ENCODE data around the gene TMEM242. TPM values are rescaled to one million over a fixed set of nuclear protein-coding genes. Genes with fewer than 3 reads are reported as not detected.
"Not testable (repeated sequence)": the region's sequence is repeated elsewhere in the genome, so short reads cannot be mapped to it uniquely, and the experiment has no call there.

TMEM242 gene
- total RNA-seq, 6 experiments from 2014 or later = 9.4 to 12.8 (median 10.8) TPM

DNA sequence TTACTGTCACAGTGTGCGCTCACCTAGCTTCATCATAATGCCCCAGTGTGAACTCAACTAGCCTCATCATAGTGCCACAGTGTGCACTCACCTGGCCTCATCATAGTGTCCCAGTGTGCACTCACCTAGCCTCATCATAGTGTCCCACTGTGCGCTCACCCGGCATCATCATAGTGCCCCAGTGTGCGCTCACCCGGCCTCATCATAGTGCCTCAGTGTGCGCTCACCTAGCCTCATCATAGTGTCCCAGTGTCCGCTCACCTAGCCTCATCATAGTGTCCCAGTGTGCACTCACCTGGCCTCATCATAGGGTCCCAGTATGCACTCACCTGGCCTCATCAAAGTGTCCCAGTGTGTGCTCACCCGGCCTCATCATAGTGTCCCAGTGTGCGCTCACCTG is 10.6 kb downstream of the TMEM242 start:
- H3K4me1 Mint-ChIP-seq (ENCODE audit: low read depth) = peaks cover 19% of the 10 kb centered on the region
- TF ChIP-seq CTCF (IDR thresholded peaks at IDR 0.05) = no peak
- H3K27ac Mint-ChIP-seq = no peak overlapping the region
- no peak for DNase-seq
- H3K27me3 Mint-ChIP-seq (ENCODE audit: insufficient read depth) = no peaks in the 10 kb centered on the region
- H3K9me3 Mint-ChIP-seq = no peaks in the 10 kb centered on the region
- peaks cover 28% of the 10 kb centered on the region for H3K36me3 Mint-ChIP-seq (ENCODE audit: low read depth)
- H3K4me3 Mint-ChIP-seq = no peak overlapping the region

- H3K27me3 Mint-ChIP-seq (ENCODE audit: insufficient read depth); H3K4me1 Mint-ChIP-seq (ENCODE audit: low read depth); DNase-seq; H3K4me3 Mint-ChIP-seq; H3K27ac Mint-ChIP-seq; H3K9me3 Mint-ChIP-seq: not testable (repeated sequence)
- H3K36me3 Mint-ChIP-seq (ENCODE audit: low read depth) = peaks cover 24% of the 10 kb centered on the region
Observed at GRCh38 chr6:157310693-157311092, 12.6 kb downstream of the TMEM242 start.

DNA sequence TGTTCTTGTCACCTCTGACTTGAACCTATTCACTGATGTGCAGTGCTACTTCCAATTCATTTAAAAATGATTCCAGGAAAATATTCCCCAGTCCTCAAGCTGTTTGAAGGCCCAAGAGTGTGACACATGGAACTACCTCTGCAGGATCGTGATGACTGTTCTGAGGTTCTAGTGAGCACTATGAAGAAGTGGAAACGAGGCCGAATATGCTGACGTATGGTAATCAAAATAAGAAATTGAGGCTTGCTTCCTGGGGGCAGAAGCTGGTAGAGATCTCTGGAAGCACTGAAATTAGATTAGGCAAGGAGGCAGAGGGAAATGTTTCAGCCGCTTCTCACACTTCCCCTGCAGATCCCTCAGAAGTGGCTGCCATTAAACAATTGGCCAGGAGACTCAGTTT is 15.7 kb downstream of the TMEM242 start:
- Mint-ChIP-seq H3K36me3 (ENCODE audit: low read depth) (peaks cover 10% of the 10 kb centered on the region), H3K27me3 (ENCODE audit: insufficient read depth) (no peaks in the 10 kb centered on the region), H3K27ac (no peak overlapping the region), H3K4me1 (ENCODE audit: low read depth) (0 out of 2 replicates have a peak, but pooled peaks cover 4% of the 10 kb centered on the region), H3K9me3 (no peaks in the 10 kb centered on the region), H3K4me3 (no peak overlapping the region)
- TF ChIP-seq CTCF (IDR thresholded peaks at IDR 0.05) = no peak
- DNase-seq = no peak

DNA sequence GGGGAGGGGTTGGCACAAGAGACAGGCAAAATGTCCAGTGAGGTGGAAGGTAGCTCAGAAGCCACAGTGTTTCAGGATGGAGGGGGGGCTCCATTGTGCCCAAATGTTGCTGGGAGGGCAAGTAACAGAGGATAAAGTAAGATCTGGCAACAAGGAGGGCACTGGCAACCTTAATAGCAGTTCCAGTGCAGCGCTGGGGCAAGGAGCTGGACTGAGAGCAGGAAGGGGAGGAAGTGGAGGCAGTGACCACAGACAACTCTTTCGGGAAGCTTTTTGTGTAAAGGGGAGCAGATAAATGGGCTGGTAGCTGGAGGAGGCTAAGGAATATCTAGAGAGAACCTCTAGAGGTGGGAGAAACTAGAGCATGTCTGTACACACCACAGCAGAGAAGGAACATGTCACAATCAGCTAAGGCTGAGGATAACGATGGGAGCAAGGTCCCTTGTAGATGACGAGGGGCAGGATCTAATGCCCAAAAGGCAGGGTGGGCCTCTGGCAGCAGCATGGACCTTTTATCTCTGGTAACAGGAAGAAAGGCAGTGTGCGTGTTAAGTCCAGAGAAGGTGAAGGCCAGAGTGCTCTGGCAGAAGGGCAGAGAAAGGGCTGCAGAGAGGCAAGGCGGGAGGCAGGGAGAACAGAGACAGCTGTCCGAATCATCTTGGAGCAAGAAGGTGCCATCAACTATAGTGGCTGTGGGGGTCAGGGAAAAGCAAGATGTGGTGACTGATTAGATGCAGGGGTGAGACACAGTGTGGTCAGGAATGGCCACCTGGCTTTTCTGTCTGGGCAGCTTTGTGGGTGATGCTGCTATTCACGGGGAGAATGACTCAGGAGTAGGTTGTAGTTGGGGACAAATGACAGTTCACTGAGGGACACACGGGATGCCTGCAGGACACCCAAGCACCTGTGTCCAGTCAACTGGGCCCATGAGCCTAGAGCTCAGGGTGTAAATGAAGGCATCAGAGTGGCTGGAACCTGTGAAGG is 17.4 kb downstream of the TMEM242 start:
- no peak overlapping the region for H3K4me3 Mint-ChIP-seq
- no peak for TF ChIP-seq CTCF (IDR thresholded peaks at IDR 0.05)
- H3K27me3 Mint-ChIP-seq (ENCODE audit: insufficient read depth) = no peaks in the 10 kb centered on the region
- DNase-seq = no peak
- H3K36me3 Mint-ChIP-seq (ENCODE audit: low read depth) = peaks cover 4% of the 10 kb centered on the region; the same call in 1 of the 2 replicates
- no peak overlapping the region for H3K27ac Mint-ChIP-seq
- H3K4me1 Mint-ChIP-seq (ENCODE audit: low read depth) = 0 out of 2 replicates have a peak, but pooled peaks cover 4% of the 10 kb centered on the region
- no peaks in the 10 kb centered on the region for H3K9me3 Mint-ChIP-seq

GRCh38 chr6:157304899-157305663 is 18.2 kb downstream of the TMEM242 start:
- Mint-ChIP-seq H3K27me3 (ENCODE audit: insufficient read depth) (no peaks in the 10 kb centered on the region), H3K4me1 (ENCODE audit: low read depth) (0 out of 2 replicates have a peak, but pooled peaks cover 4% of the 10 kb centered on the region), H3K9me3 (no peaks in the 10 kb centered on the region), H3K27ac (no peak overlapping the region), H3K4me3 (no peak overlapping the region), H3K36me3 (ENCODE audit: low read depth) (no peaks in the 10 kb centered on the region; the same call in 1 of the 2 replicates)
- TF ChIP-seq CTCF (IDR thresholded peaks at IDR 0.05) = no peak
- DNase-seq = peak; percentile 9

Measured in HFFc6 (cell line).